Liver (tissue), 9 donors: ENCODE measurements around the gene CEP78. TPM values are rescaled to one million over a fixed set of nuclear protein-coding genes. Genes with fewer than 3 reads are reported as not detected.

ENCODE experiments used
- DNase-seq: peaks from one replicate; pipeline ENCODE4 v3.0.0-alpha.2; 2017; ENCODE audit warnings: low spot score
- H3K27ac ChIP-seq, 2 donors: one replicate each; pipeline ENCODE4 v1.7.0; 2013; ENCODE audit warnings: inconsistent platforms in 2 of 2, low read length in 2 of 2, control low read depth in 1 of 2, low read depth in 1 of 2, mild to moderate bottlenecking in 1 of 2
- H3K27me3 ChIP-seq, 4 donors: one replicate each; pipeline versions ENCODE4 v1.6.1 to v1.7.0; 2013; ENCODE audit warnings: low read length in 3 of 4, inconsistent platforms in 1 of 4, mild to moderate bottlenecking in 1 of 4, moderate library complexity in 1 of 4; ENCODE audit not compliant: control insufficient read depth in 4 of 4, insufficient read depth in 4 of 4
- H3K36me3 ChIP-seq, 4 donors: one replicate each; pipeline versions ENCODE4 v1.6.1 to v1.7.0; 2013; ENCODE audit warnings: low read length in 3 of 4, mild to moderate bottlenecking in 3 of 4, low read depth in 1 of 4, moderate library complexity in 1 of 4; ENCODE audit not compliant: control insufficient read depth in 4 of 4, insufficient read depth in 3 of 4
- H3K4me1 ChIP-seq, 4 donors: one replicate each; pipeline versions ENCODE4 v1.6.1 to v1.7.0; 2013; ENCODE audit warnings: low read length in 3 of 4, mild to moderate bottlenecking in 3 of 4, moderate library complexity in 1 of 4; ENCODE audit not compliant: control insufficient read depth in 4 of 4, insufficient read depth in 4 of 4
- H3K4me3 ChIP-seq, 3 donors: one replicate each; pipeline versions ENCODE4 v1.6.1 to v1.7.0; 2013; ENCODE audit warnings: low read length in 3 of 3, control low read depth in 1 of 3, low read depth in 1 of 3, mild to moderate bottlenecking in 1 of 3
- H3K9ac ChIP-seq, 2 donors: one replicate each; pipeline ENCODE4 v1.7.0; 2013; ENCODE audit warnings: low read length in 2 of 2, mild to moderate bottlenecking in 2 of 2, moderate library complexity in 2 of 2, control low read depth in 1 of 2, low read depth in 1 of 2
- H3K9me3 ChIP-seq, 4 donors: one replicate each; pipeline versions ENCODE4 v1.6.1 to v1.7.0; 2013; ENCODE audit warnings: low read length in 3 of 4; ENCODE audit not compliant: control insufficient read depth in 4 of 4
- ATF3 ChIP-seq: IDR thresholded peaks from 2 replicates; pipeline ENCODE4 v1.6.1; 2016; ENCODE audit warnings: antibody characterized with exemption
- CTCF ChIP-seq: fragments of 150-350 bp; IDR thresholded peaks from 2 replicates; pipeline ENCODE4 v1.5.1; 2017; ENCODE audit warnings: improper control_type of control experiment, low read depth, low read length; ENCODE audit not compliant: missing input control
- EGR1 ChIP-seq, 2 donors: IDR thresholded peaks; 2 replicates each; pipeline ENCODE4 v1.6.1; 2016 to 2018; ENCODE audit warnings: antibody characterized with exemption in 2 of 2, low read depth in 2 of 2
- FOXA1 ChIP-seq: IDR thresholded peaks from 2 replicates; pipeline ENCODE4 v1.6.1; 2016; ENCODE audit warnings: antibody characterized with exemption
- FOXA2 ChIP-seq: IDR thresholded peaks from 2 replicates; pipeline ENCODE4 v1.6.1; 2016; ENCODE audit warnings: antibody characterized with exemption
- GABPA ChIP-seq, 2 donors: IDR thresholded peaks in 1 of 2; conservative IDR thresholded peaks in 1 of 2; 2 replicates each; pipeline ENCODE4 v1.6.1; 2016; ENCODE audit warnings: antibody characterized with exemption in 2 of 2, mild to moderate bottlenecking in 1 of 2, moderate library complexity in 1 of 2
- HNF4A ChIP-seq, 2 donors: conservative IDR thresholded peaks; 2 replicates each; pipeline ENCODE4 v1.6.1; 2016; ENCODE audit warnings: antibody characterized with exemption in 2 of 2, mild to moderate bottlenecking in 2 of 2
- HNF4G ChIP-seq: IDR thresholded peaks from 2 replicates; pipeline ENCODE4 v1.6.1; 2016; ENCODE audit warnings: antibody characterized with exemption
- JUND ChIP-seq, 2 donors: IDR thresholded peaks; 2 replicates each; pipeline ENCODE4 v1.6.1; 2016; ENCODE audit warnings: antibody characterized with exemption in 2 of 2
- MAX ChIP-seq: IDR thresholded peaks from 2 replicates; pipeline ENCODE4 v1.6.1; 2016; ENCODE audit warnings: antibody characterized with exemption
- NR2F2 ChIP-seq: IDR thresholded peaks from 2 replicates; pipeline ENCODE4 v1.6.1; 2016; ENCODE audit warnings: antibody characterized with exemption
- RAD21 ChIP-seq, 2 donors: IDR thresholded peaks; 2 replicates each; pipeline ENCODE4 v1.6.1; 2016; ENCODE audit warnings: antibody characterized with exemption in 2 of 2, mild to moderate bottlenecking in 2 of 2
- REST ChIP-seq: IDR thresholded peaks from 2 replicates; pipeline ENCODE4 v1.6.1; 2016; ENCODE audit warnings: antibody characterized with exemption, mild to moderate bottlenecking
- RXRA ChIP-seq, 2 donors: IDR thresholded peaks; 2 replicates each; pipeline ENCODE4 v1.6.1; 2017 to 2018; ENCODE audit warnings: antibody characterized with exemption in 2 of 2, mild to moderate bottlenecking in 1 of 2
- SP1 ChIP-seq: IDR thresholded peaks from 2 replicates; pipeline ENCODE4 v1.6.1; 2018; ENCODE audit warnings: antibody characterized with exemption, mild to moderate bottlenecking
- TAF1 ChIP-seq: conservative IDR thresholded peaks from 2 replicates; pipeline ENCODE4 v1.6.1; 2016; ENCODE audit warnings: antibody characterized with exemption, mild to moderate bottlenecking
- YY1 ChIP-seq: IDR thresholded peaks from 2 replicates; pipeline ENCODE4 v1.6.1; 2016; ENCODE audit warnings: antibody characterized with exemption, mild to moderate bottlenecking
- ZBTB33 ChIP-seq: IDR thresholded peaks from 2 replicates; pipeline ENCODE4 v1.6.1; 2016; ENCODE audit warnings: antibody characterized with exemption
- WGBS: extraction: QIAGEN DNeasy Blood & Tissue Kit; methylation state at CpG from one replicate; pipeline ENCODE4 v1.1.7; 2013; 5-methylcytosine and 5-hydroxymethylcytosine counted together
- polyA plus RNA-seq, 2 donors: library from polyadenylated mRNA; stranded (reverse) in 1 of 2; unstranded in 1 of 2; fragments of 200-250 nt in 1 of 2; fragments of >200 nt in 1 of 2; fragmentation: Nextera tagmentation in 1 of 2; extraction: Ambion mirVana in 1 of 2; gene quantifications; one replicate each; pipeline versions ENCODE4 v1.2.1 to v1.2.3, GENCODE V29; 2013 to 2015
- total RNA-seq, 2 donors: library from RNA; depleted of rRNA; stranded (reverse); fragments of >200 nt; gene quantifications; one replicate each; pipeline ENCODE4 v1.2.3, GENCODE V29; 2014
- donor health status: healthy.
- donor health status: healthy.
- donor health status: healthy.
- donor health status: healthy.
- donor health status: healthy.

CEP78 gene
- total and polyA plus RNA-seq, 4 donors: 2.6 to 12.0 (median 6.4) TPM

- H3K4me3 ChIP-seq: no peak overlapping the region
- TF ChIP-seq NR2F2 (no peak), CTCF (peak; percentile 58), JUND (IDR thresholded peaks at IDR 0.05) (no peak), SP1 (no peak), EGR1 (IDR thresholded peaks at IDR 0.05; ENCODE audit: low read depth in 2 of 2) (no peak), RAD21 (IDR thresholded peaks at IDR 0.05) (peak; percentile 77 to 82), MAX (peak; percentile 9)
- H3K27ac ChIP-seq: no peak overlapping the region
- no peaks in the 10 kb centered on the region for H3K36me3 ChIP-seq
- peak; percentile 38 for DNase-seq
- WGBS: 42% methylated on average over 5 of the region's 5 CpGs
- H3K4me1 ChIP-seq: peaks cover 0 to 31% (median 20%) of the 10 kb centered on the region in 4 donors
- H3K9me3 ChIP-seq: no peaks in the 10 kb centered on the region
- H3K27me3 ChIP-seq: no peaks in the 10 kb centered on the region
- no peak overlapping the region for H3K9ac ChIP-seq
These were observed 3.6 kb downstream of the CEP78 start for GRCh38 chr9:78239506-78239905.

GRCh38 chr9:78242041-78242440, 6.2 kb downstream of the CEP78 start:
- peaks cover 0 to 20% (median 15%) of the 10 kb centered on the region in 4 donors for H3K4me1 ChIP-seq
- peak overlapping the region in 1 of 2 donors; percentile 21 for H3K27ac ChIP-seq
- no peaks in the 10 kb centered on the region for H3K27me3 ChIP-seq
- H3K9ac ChIP-seq: no peak overlapping the region
- peaks cover 0 to 2% (median 0%) of the 10 kb centered on the region in 4 donors for H3K36me3 ChIP-seq
- TF ChIP-seq REST: no peak
- TF ChIP-seq RAD21 (IDR thresholded peaks at IDR 0.05): no peak
- TF ChIP-seq CTCF: no peak
- no peak for TF ChIP-seq TAF1
- TF ChIP-seq GABPA (IDR thresholded peaks at IDR 0.05 in 1 of 2, conservative IDR thresholded peaks at IDR 0.05 in 1 of 2): no peak
- peak; percentile 10 for TF ChIP-seq FOXA1
- TF ChIP-seq FOXA2: peak; percentile 33
- no peak for TF ChIP-seq NR2F2
- peak; percentile 47 to 67 for TF ChIP-seq RXRA (IDR thresholded peaks at IDR 0.05)
- TF ChIP-seq JUND (IDR thresholded peaks at IDR 0.05): no peak
- no peak for TF ChIP-seq HNF4G
- TF ChIP-seq SP1: peak; percentile 33
- peak in 1 of 2 donors; percentile 50 for TF ChIP-seq HNF4A (conservative IDR thresholded peaks at IDR 0.05)
- TF ChIP-seq ATF3: no peak
- TF ChIP-seq ZBTB33: no peak
- TF ChIP-seq YY1: peak; percentile 16
- TF ChIP-seq EGR1 (IDR thresholded peaks at IDR 0.05; ENCODE audit: low read depth in 2 of 2): no peak
- TF ChIP-seq MAX: no peak
- DNase-seq: no peak
- WGBS: 39% methylated on average over 4 of the region's 4 CpGs
- H3K9me3 ChIP-seq: no peaks in the 10 kb centered on the region
- H3K4me3 ChIP-seq: no peak overlapping the region
